WTC11 (cell line): ENCODE results near the gene BUD31. TPM values are rescaled to one million over a fixed set of nuclear protein-coding genes. Genes with fewer than 3 reads are reported as not detected.
"Not testable (repeated sequence)": the region's sequence is repeated elsewhere in the genome, so short reads cannot be mapped to it uniquely, and the experiment has no call there.

ENCODE experiments used
- ATAC-seq: fragments of 200-7000 bp; cut with Tn5 transposase; 2 replicates; pipeline ENCODE4 v1.10.0; 2021; ENCODE audit warnings: mild to moderate bottlenecking, moderate library complexity
- CTCF ChIA-PET: fragments of 300-600 bp; sonication (Branson Sonifier 250); formaldehyde crosslinking; loops from one replicate; lab custom pipeline; 2021; ENCODE audit warnings: antibody characterized with exemption; lab: Charles Lee
- POLR2A ChIA-PET: fragments of 350-600 bp; sonication (Branson Sonifier 250); formaldehyde crosslinking; loops from one replicate; lab custom pipeline; 2021; ENCODE audit warnings: antibody characterized with exemption; lab: Charles Lee
- DNase-seq: peaks from one replicate; pipeline ENCODE4 v3.0.0; 2021; ENCODE audit warnings: low spot score
- H3K27ac Mint-ChIP-seq: 2 replicates; pipeline ENCODE4 v1.8.0; 2021; ENCODE audit warnings: mixed read lengths
- H3K27me3 Mint-ChIP-seq: 2 replicates; pipeline ENCODE4 v1.8.0; 2021; ENCODE audit warnings: low read depth, mild to moderate bottlenecking, moderate library complexity, mixed read lengths
- H3K36me3 Mint-ChIP-seq: 2 replicates; pipeline ENCODE4 v1.8.0; 2021; ENCODE audit warnings: mixed read lengths
- H3K4me1 Mint-ChIP-seq: 2 replicates; pipeline ENCODE4 v1.8.0; 2022; ENCODE audit warnings: mixed read lengths
- H3K4me3 Mint-ChIP-seq: 2 replicates; pipeline ENCODE4 v1.8.0; 2021; ENCODE audit warnings: mild to moderate bottlenecking, moderate library complexity, mixed read lengths
- H3K9me3 Mint-ChIP-seq: 2 replicates; pipeline ENCODE4 v1.8.0; 2021; ENCODE audit warnings: mixed read lengths
- ARID4B ChIP-seq: sonication (generic); formaldehyde crosslinking; IDR thresholded peaks from 2 replicates; pipeline ENCODE4 v1.8.0; 2023; ENCODE audit warnings: missing genetic modification reagents, mild to moderate bottlenecking, borderline replicate concordance
- ATF3 ChIP-seq: sonication (generic); formaldehyde crosslinking; conservative IDR thresholded peaks from 2 replicates; pipeline ENCODE4 v1.8.1; 2022; ENCODE audit warnings: mild to moderate bottlenecking, missing genetic modification reagents
- CDX4 ChIP-seq: fragments of 250-450 bp; sonication (Bioruptor Pico); IDR thresholded peaks from 2 replicates; pipeline ENCODE4 v1.9.0; 2021; ENCODE audit warnings: moderate library complexity, mild to moderate bottlenecking, inconsistent platforms, borderline replicate concordance
- CREM ChIP-seq: sonication (generic); formaldehyde crosslinking; IDR thresholded peaks from 2 replicates; pipeline ENCODE4 v1.8.1; 2022; ENCODE audit warnings: mild to moderate bottlenecking, missing genetic modification reagents, moderate library complexity
- ELF4 ChIP-seq: sonication (generic); formaldehyde crosslinking; IDR thresholded peaks from 2 replicates; pipeline ENCODE4 v1.8.1; 2022; ENCODE audit warnings: low read depth, mild to moderate bottlenecking, moderate library complexity, missing genetic modification reagents
- ESRRA ChIP-seq: sonication (generic); formaldehyde crosslinking; IDR thresholded peaks from 2 replicates; pipeline ENCODE4 v1.8.1; 2022; ENCODE audit warnings: mild to moderate bottlenecking, missing genetic modification reagents, borderline replicate concordance
- FOXJ3 ChIP-seq: sonication (generic); formaldehyde crosslinking; IDR thresholded peaks from 2 replicates; pipeline ENCODE4 v1.9.0; 2021; ENCODE audit warnings: missing genetic modification reagents, mild to moderate bottlenecking, borderline replicate concordance
- FOXK1 ChIP-seq: sonication (generic); formaldehyde crosslinking; IDR thresholded peaks from 2 replicates; pipeline ENCODE4 v1.8.0; 2022; ENCODE audit warnings: mild to moderate bottlenecking, moderate library complexity, missing genetic modification reagents
- JAZF1 ChIP-seq: fragments of 250-450 bp; sonication (Bioruptor Pico); IDR thresholded peaks from 2 replicates; pipeline ENCODE4 v1.9.0; 2021; ENCODE audit warnings: moderate library complexity, mild to moderate bottlenecking, inconsistent platforms
- MAX ChIP-seq: sonication (generic); formaldehyde crosslinking; IDR thresholded peaks from 2 replicates; pipeline ENCODE4 v1.8.0; 2022; ENCODE audit warnings: mild to moderate bottlenecking, missing genetic modification reagents
- MLX ChIP-seq: sonication (generic); formaldehyde crosslinking; IDR thresholded peaks from 2 replicates; pipeline ENCODE4 v1.8.1; 2023; ENCODE audit warnings: mild to moderate bottlenecking, missing genetic modification reagents, moderate library complexity
- MXD4 ChIP-seq: fragments of 250-450 bp; sonication (Bioruptor Pico); IDR thresholded peaks from 2 replicates; pipeline ENCODE4 v1.8.0; 2021; ENCODE audit warnings: mild to moderate bottlenecking, moderate library complexity, borderline replicate concordance
- USF2 ChIP-seq: sonication (generic); formaldehyde crosslinking; IDR thresholded peaks from 2 replicates; pipeline ENCODE4 v1.8.1; 2023; ENCODE audit warnings: mild to moderate bottlenecking, missing genetic modification reagents, moderate library complexity
- ZMAT4 ChIP-seq: fragments of 250-450 bp; sonication (Bioruptor Pico); IDR thresholded peaks from 2 replicates; pipeline ENCODE4 v1.9.0; 2021; ENCODE audit warnings: mild to moderate bottlenecking
- ZNF138 ChIP-seq: sonication (generic); formaldehyde crosslinking; conservative IDR thresholded peaks from 2 replicates; pipeline ENCODE4 v1.8.1; 2022; ENCODE audit warnings: mild to moderate bottlenecking, moderate library complexity, missing genetic modification reagents
- ZNF396 ChIP-seq: fragments of 250-450 bp; sonication (Bioruptor Pico); IDR thresholded peaks from 2 replicates; pipeline ENCODE4 v1.8.0; 2021; ENCODE audit warnings: mild to moderate bottlenecking, moderate library complexity, borderline replicate concordance
- ZNF416 ChIP-seq: fragments of 250-450 bp; sonication (Bioruptor Pico); IDR thresholded peaks from 2 replicates; pipeline ENCODE4 v1.9.0; 2021; ENCODE audit warnings: mild to moderate bottlenecking, inconsistent platforms
- ZNF532 ChIP-seq: fragments of 250-450 bp; sonication (Bioruptor Pico); IDR thresholded peaks from 2 replicates; pipeline ENCODE4 v1.9.0; 2021; ENCODE audit warnings: mild to moderate bottlenecking, borderline replicate concordance
- total RNA-seq: library from RNA; stranded (reverse); gene quantifications from 3 replicates; pipeline ENCODE4 v1.2.3, GENCODE V29; 2021

The BUD31 gene
- total RNA-seq, 1 experiment from 2014 or later, result 98.7 TPM

GRCh38 chr7:99429756-99430155 lies 21.0 kb downstream of the BUD31 start (continued):
- TF ChIP-seq ATF3 (CRISPR knock-in tag) (no peak), ARID4B (no peak), MLX (CRISPR knock-in tag) (no peak), CREM (CRISPR knock-in tag) (no peak), ZNF416 (CRISPR knock-in tag) (no peak), CDX4 (CRISPR knock-in tag) (no peak), MXD4 (CRISPR knock-in tag) (no peak), JAZF1 (CRISPR knock-in tag) (no peak), USF2 (CRISPR knock-in tag) (no peak), ZNF396 (CRISPR knock-in tag) (no peak), MAX (no peak)

- DNase-seq, H3K4me3 Mint-ChIP-seq, POLR2A ChIA-PET, H3K9me3 Mint-ChIP-seq, ATAC-seq, H3K27ac Mint-ChIP-seq, CTCF ChIA-PET, H3K27me3 Mint-ChIP-seq, H3K4me1 Mint-ChIP-seq: not testable (repeated sequence)
- H3K36me3 Mint-ChIP-seq, result peaks cover 56% of the 10 kb centered on the region
Measured at GRCh38 chr7:99431756-99432540, 23.2 kb downstream of the BUD31 start.

GRCh38 chr7:99433158-99433557 lies 24.4 kb downstream of the BUD31 start:
- Mint-ChIP-seq H3K27ac (no peak overlapping the region), H3K27me3 (no peaks in the 10 kb centered on the region), H3K4me3 (no peak overlapping the region), H3K36me3 (peaks cover 51% of the 10 kb centered on the region), H3K4me1 (no peaks in the 10 kb centered on the region), H3K9me3 (no peaks in the 10 kb centered on the region)
- CTCF ChIA-PET, result no interaction called here
- DNase-seq (no peak), ATAC-seq (no peak)
- POLR2A ChIA-PET, result no interaction called here
- no peak for TF ChIP-seq ZMAT4
- no peak for TF ChIP-seq ELF4
- TF ChIP-seq FOXJ3 (CRISPR knock-in tag), result no peak
- TF ChIP-seq FOXK1 (CRISPR knock-in tag), result no peak
- no peak for TF ChIP-seq ESRRA (CRISPR knock-in tag)
- TF ChIP-seq ZNF532, result no peak
- no peak for TF ChIP-seq ZNF138 (CRISPR knock-in tag)
